GM19025 (cell line): ENCODE measurements around the gene NEU2.
A peak's percentile ranks its signal among the peaks of the same experiment; 100 is the strongest.
"Not testable (repeated sequence)": the region's sequence is repeated elsewhere in the genome, so short reads cannot be mapped to it uniquely, and the experiment has no call there.

Source experiments
- ATAC-seq: cut with Tn5 transposase; IDR thresholded peaks from one replicate; pipeline ENCODE4 v1.9.1; 2021; ENCODE audit warnings: mild to moderate bottlenecking, low read depth, moderate library complexity; ENCODE audit not compliant: unreplicated experiment

Gene NEU2

GRCh38 chr2:233053928-233054784 is 21.7 kb downstream of the NEU2 start:
- ATAC-seq, result no peak

DNA sequence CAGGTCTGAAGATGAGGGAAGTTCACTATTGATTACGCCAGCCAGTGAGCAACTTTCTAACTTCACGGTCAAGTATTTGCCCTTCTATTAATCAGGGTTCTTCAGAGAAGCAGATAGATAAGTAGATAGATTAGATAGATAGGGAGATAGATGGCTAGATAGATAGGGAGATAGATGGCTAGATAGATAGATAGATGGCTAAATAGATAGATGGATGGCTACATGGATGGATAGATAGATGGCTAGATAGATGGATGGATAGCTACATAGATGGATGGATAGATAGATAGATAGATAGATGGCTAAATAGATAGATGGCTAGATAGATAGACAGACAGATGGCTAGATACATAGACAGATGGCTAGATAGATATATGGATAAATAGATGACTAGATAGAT is 22.9 kb downstream of the NEU2 start:
- no peak for ATAC-seq

DNA sequence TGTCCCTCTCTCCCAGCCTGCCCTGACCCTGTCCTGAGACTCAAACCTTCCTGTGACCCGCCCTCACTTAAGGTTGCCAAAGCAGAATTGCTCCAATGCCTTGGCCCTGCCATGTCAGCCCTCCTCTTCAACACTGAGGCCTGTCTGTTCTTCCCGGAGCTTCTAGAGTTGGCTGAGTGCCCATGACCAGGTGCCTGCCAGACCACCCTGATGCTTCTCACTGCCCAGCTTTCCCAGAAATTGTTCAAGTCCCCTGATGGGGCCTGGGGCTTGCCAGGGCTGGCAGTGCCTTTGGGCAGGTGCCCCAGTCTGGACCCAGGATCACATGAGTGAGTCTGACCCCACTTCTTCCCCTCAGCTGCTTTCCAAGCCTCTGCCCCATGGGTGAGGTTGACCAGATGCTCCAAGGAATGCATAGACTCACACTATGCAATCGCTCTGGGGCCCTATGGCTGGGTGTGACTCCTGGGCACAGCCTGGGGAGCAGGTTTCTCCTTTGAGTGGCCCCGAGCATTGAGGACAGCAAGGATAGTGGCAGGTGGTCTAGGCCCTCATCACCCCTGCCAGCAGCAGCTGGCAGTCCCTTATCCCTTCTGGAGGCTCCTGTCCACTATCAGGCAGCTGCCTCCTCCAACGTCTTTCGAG is 24.6 kb downstream of the NEU2 start:
- no peak for ATAC-seq

GRCh38 chr2:233058717-233059546 is 26.5 kb downstream of the NEU2 start:
- no peak for ATAC-seq

- ATAC-seq, result no peak
These were observed 27.0 kb downstream of the NEU2 start for GRCh38 chr2:233059547-233059796.

GRCh38 chr2:233059797-233060500 is 27.5 kb downstream of the NEU2 start, which contains the start of gene INPP5D:
INPP5D (plus strand) TSS chr2:233060342; CDS start chr2:233060479, 137 bp downstream.
- ATAC-seq, result peak; percentile 39

- ATAC-seq, result no peak
These were observed 28.1 kb downstream of the NEU2 start for GRCh38 chr2:233060501-233060979.

GRCh38 chr2:233060980-233061590 is 28.6 kb downstream of the NEU2 start:
- ATAC-seq, result peak; percentile 5

GRCh38 chr2:233061591-233062450 is 29.3 kb downstream of the NEU2 start:
- peak; percentile 32 for ATAC-seq

DNA sequence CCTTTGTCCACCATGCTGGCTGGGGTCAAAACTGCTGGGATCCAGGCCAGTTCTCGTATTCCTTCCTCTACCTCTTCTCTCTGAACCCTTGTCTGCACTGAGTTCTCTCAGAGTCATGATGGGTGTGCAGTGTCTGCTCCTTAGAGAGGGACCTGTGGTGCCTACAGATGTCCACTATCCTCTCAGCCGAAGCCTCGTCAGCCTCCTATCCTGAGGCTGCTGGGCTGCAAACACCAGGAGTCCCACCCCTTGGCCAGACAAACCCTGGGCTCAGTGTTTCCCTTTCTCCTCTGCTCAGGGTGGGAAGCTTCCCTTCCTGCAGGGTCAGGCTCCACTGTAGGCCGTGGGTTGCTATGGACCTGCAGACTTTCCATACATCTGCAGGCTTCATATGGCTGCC is 30.0 kb downstream of the NEU2 start:
- ATAC-seq, result no peak

- no peak for ATAC-seq
These were observed 30.4 kb downstream of the NEU2 start for GRCh38 chr2:233062946-233063268.

DNA sequence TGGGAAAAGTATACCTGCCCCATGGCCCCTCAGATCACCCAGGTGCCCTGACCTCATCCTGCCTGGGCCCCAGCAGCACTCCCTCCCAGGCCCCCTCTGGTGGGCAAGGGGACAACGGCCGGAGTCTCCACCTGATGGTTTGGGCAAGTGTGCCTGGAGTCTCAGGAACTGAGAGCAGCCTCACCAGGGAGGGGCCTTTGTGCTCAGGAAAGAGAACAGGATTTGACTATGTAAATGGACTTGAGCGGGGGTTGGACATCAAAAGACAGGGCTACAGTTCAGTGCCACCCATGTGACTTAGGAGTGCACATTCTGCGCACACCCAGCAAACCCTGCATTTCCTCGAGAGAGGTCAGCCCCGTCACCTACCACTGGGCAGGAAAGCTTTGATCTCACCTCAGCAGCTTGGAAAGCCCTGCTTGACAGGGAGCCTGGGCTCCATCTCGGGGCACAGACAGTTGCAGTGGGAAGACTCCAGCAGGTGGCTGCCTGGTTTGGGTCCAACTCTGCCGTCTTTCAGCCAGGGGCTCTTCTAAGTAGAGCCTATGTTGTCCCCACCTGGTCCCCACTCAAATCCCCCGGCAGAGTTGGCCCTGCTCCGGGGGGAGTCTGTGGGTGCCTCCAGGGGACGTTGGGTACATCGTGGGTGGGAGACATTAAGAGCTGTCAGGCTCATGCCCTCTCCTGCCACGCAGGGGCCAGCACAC is 30.9 kb downstream of the NEU2 start:
- ATAC-seq, result peak; percentile 36

DNA sequence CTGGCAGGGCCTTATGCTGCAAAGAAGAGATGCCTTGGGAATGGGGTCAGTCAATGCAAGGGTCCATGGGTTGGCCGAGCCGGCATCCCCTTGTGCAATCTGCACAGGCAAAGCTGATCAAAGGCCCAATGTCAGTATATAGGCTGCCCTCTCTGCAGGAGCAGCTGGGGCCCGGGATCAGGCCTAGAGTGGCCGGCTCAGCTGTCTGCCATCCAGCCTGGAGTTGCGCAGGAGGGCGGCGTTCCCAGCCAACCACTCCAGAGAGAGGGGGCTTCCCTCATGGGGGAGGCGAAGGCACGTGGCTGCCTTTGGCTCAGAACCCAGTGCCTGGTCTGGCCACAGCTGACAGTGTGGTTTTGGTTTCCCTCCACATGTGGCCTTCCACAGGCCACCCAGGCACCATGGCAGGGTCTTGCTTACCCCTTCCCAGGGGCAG is 31.5 kb downstream of the NEU2 start:
- ATAC-seq, result no peak

GRCh38 chr2:233064530-233065199 is 32.2 kb downstream of the NEU2 start:
- no peak for ATAC-seq

DNA sequence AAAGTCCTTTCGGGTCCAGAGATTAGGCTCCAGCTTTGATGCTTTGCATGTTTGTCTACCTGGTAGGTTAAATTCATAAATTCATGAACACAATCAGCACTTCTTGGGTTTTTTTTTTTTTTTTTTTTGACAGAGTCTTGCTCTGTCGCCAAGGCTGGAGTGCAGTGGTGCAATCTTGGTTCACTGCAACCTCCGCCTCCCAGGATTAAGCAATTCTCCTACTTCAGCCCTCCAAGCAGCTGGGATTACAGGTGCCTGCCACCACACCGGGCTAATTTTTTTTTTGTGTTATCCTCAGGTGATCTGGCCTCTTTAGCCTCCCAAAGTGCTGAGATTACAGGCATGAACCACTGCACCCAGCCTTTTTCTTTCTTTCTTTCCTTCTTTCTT is 32.7 kb downstream of the NEU2 start:
- ATAC-seq, result not testable (repeated sequence)

DNA sequence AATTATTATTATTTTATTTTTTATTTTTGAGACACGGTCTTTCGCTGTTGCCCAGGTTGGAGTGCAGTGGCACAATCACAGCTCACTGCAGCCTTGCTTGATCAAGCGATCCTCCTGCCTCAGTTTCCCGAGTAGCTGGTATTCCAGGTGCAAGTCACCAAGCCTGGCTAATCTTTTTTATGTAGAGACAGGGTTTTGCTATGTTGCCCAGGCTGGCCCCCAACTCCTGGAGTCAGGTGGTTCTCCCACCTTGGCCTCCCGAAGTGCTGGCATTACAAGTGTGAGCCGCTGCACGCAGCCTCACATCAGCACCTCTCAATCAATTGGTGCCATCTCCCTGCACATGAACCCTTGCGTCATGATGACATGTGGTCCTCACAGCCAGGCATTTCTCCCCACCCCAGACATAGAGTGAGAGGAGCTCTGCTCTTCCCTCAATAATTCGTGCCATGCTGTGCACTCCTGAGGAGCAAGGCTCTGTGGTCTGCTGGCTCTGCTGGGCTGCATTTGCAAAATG is 33.5 kb downstream of the NEU2 start:
- ATAC-seq, result no peak

DNA sequence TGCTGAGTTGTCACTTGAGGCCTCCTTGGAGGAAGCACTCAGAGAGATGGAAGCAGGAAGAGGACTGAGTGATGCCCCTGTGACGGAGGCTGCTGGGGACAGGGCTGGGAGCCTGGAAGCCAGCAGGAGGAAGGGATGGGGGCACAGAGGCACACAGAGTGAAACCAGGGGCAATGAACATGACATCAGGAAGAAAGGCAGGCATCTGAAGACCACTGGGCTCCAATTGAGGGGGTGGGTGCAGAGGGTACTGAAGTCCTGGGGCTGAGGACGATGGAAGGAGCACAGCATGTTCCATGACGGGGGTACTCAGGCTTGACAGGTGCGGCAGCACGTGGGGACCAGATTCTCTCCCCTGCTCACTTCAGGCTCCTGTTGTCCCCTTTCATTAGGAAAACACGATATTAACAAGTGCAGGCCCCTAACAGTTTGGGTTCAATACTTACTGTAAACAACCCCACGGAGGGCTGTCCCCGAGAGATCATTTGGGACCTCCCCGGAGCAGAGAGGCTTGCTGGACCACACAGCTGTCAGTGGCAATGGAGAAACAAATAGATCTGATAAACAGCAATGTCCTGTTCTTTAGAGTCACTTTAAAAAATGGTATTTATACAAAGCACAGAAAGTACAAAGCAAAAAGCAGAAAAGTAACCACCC is 36.4 kb downstream of the NEU2 start:
- ATAC-seq, result no peak
